ENCODE measurements around the gene SOHLH1.
"Not testable (repeated sequence)": the region's sequence is repeated elsewhere in the genome, so short reads cannot be mapped to it uniquely, and the experiment has no call there.

The SOHLH1 gene

GRCh38 chr9:135677641-135678168 is 21.6 kb downstream of the SOHLH1 start:
- DNase-seq (ENCODE audit: low read depth), result no peak

- DNase-seq (ENCODE audit: low read depth), result no peak
Measured at GRCh38 chr9:135676891-135677290, 22.4 kb downstream of the SOHLH1 start.

GRCh38 chr9:135674977-135675376 is 24.3 kb downstream of the SOHLH1 start:
- DNase-seq (ENCODE audit: low read depth), result no peak

GRCh38 chr9:135673941-135674340 is 25.3 kb downstream of the SOHLH1 start:
- no peak for DNase-seq (ENCODE audit: low read depth)

GRCh38 chr9:135672786-135673185 is 26.5 kb downstream of the SOHLH1 start:
- DNase-seq (ENCODE audit: low read depth), result not testable (repeated sequence)

- no peak for DNase-seq (ENCODE audit: low read depth)
Measured at GRCh38 chr9:135671591-135672041, 27.7 kb downstream of the SOHLH1 start.

GRCh38 chr9:135670721-135671590 is 28.3 kb downstream of the SOHLH1 start:
- no peak for DNase-seq (ENCODE audit: low read depth)

GRCh38 chr9:135669616-135670285 is 29.5 kb downstream of the SOHLH1 start:
- no peak for DNase-seq (ENCODE audit: low read depth)

- DNase-seq (ENCODE audit: low read depth), result not testable (repeated sequence)
Measured at GRCh38 chr9:135669018-135669417, 30.3 kb downstream of the SOHLH1 start.

- DNase-seq (ENCODE audit: low read depth), result no peak
Measured at GRCh38 chr9:135667463-135668001, 31.7 kb downstream of the SOHLH1 start.

- DNase-seq (ENCODE audit: low read depth), result no peak
Measured at GRCh38 chr9:135666534-135667462, 32.5 kb downstream of the SOHLH1 start.

GRCh38 chr9:135665795-135666189 is 33.5 kb downstream of the SOHLH1 start:
- DNase-seq (ENCODE audit: low read depth), result no peak

GRCh38 chr9:135664801-135665794 is 34.2 kb downstream of the SOHLH1 start:
- DNase-seq (ENCODE audit: low read depth), result no peak

GRCh38 chr9:135664266-135664665 is 35.0 kb downstream of the SOHLH1 start:
- no peak for DNase-seq (ENCODE audit: low read depth)

GRCh38 chr9:135663857-135664256 is 35.4 kb downstream of the SOHLH1 start:
- no peak for DNase-seq (ENCODE audit: low read depth)

- DNase-seq (ENCODE audit: low read depth), result no peak
Measured at GRCh38 chr9:135663451-135663770, 35.9 kb downstream of the SOHLH1 start.

- no peak for DNase-seq (ENCODE audit: low read depth)
Measured at GRCh38 chr9:135662758-135663450, 36.4 kb downstream of the SOHLH1 start, which contains the start of gene LCN9. Gene LCN9, plus strand, starts transcription at chr9:135663309. Its CDS starts 13 bp downstream, at chr9:135663322.

- DNase-seq (ENCODE audit: low read depth), result no peak
Measured at GRCh38 chr9:135661816-135662560, 37.3 kb downstream of the SOHLH1 start.

GRCh38 chr9:135660407-135660806 is 38.9 kb downstream of the SOHLH1 start:
- no peak for DNase-seq (ENCODE audit: low read depth)

All from activated T-cell treated with anti-CD3 and anti-CD28 coated beads for 24 hours (primary cell).